Astrocyte (in vitro differentiated cells and primary cell): ENCODE results near the gene FYN. TPM values are rescaled to one million over a fixed set of nuclear protein-coding genes. Genes with fewer than 3 reads are reported as not detected.

Source experiments
- DNase-seq: peaks from one replicate; pipeline ENCODE4 v3.0.0-alpha.2; 2010; ENCODE audit warnings: low read depth
- FAIRE-seq: peaks from 2 replicates; lab custom pipeline; 2011; peaks lifted over from hg19 to GRCh38; lab: Jason Lieb, UNC
- H2AFZ ChIP-seq: 2 replicates; pipeline ENCODE4 v1.6.0; 2012; ENCODE audit warnings: low read depth, low read length, inconsistent platforms
- H3K27ac ChIP-seq: 2 replicates; pipeline ENCODE4 v1.5.1; 2011; ENCODE audit warnings: low read depth, low read length, inconsistent platforms
- H3K27me3 ChIP-seq: 2 replicates; pipeline ENCODE4 v1.6.0; 2011; ENCODE audit warnings: low read length, inconsistent platforms; ENCODE audit not compliant: insufficient read depth
- H3K36me3 ChIP-seq: 2 replicates; pipeline ENCODE4 v1.5.1; 2011; ENCODE audit warnings: low read length, inconsistent platforms; ENCODE audit not compliant: insufficient read depth
- H3K4me1 ChIP-seq: 2 replicates; pipeline ENCODE4 v1.5.1; 2011; ENCODE audit warnings: low read length, inconsistent platforms; ENCODE audit not compliant: insufficient read depth
- H3K4me2 ChIP-seq: 2 replicates; pipeline ENCODE4 v1.6.0; 2012; ENCODE audit warnings: low read length, inconsistent platforms
- H3K4me3 ChIP-seq: 2 replicates; pipeline ENCODE4 v1.5.1; 2011; ENCODE audit warnings: low read depth, mild to moderate bottlenecking, low read length, inconsistent platforms; ENCODE audit not compliant: insufficient read depth
- H3K79me2 ChIP-seq: 2 replicates; pipeline ENCODE4 v1.6.0; 2012; ENCODE audit warnings: mild to moderate bottlenecking, low read length, inconsistent platforms; ENCODE audit not compliant: insufficient read depth
- H3K9ac ChIP-seq: 2 replicates; pipeline ENCODE4 v1.6.0; 2012; ENCODE audit warnings: mild to moderate bottlenecking, low read length, inconsistent platforms
- H3K9me3 ChIP-seq: 2 replicates; pipeline ENCODE4 v1.5.1; 2012; ENCODE audit warnings: low read depth, mild to moderate bottlenecking, low read length, inconsistent platforms; ENCODE audit not compliant: insufficient read depth
- H4K20me1 ChIP-seq: 2 replicates; pipeline ENCODE4 v1.6.0; 2012; ENCODE audit warnings: low read length, inconsistent platforms; ENCODE audit not compliant: insufficient read depth
- H3K27ac Mint-ChIP-seq: one replicate; pipeline ENCODE4 v1.8.0; 2021; ENCODE audit warnings: mild to moderate bottlenecking, mixed read lengths; ENCODE audit not compliant: unreplicated experiment
- H3K27me3 Mint-ChIP-seq: one replicate; pipeline ENCODE4 v1.8.0; 2021; ENCODE audit warnings: low read depth, mixed read lengths; ENCODE audit not compliant: unreplicated experiment
- H3K36me3 Mint-ChIP-seq: one replicate; pipeline ENCODE4 v1.8.0; 2021; ENCODE audit warnings: low read depth, mixed read lengths; ENCODE audit not compliant: unreplicated experiment
- H3K4me1 Mint-ChIP-seq: one replicate; pipeline ENCODE4 v1.8.0; 2021; ENCODE audit warnings: low read depth, mixed read lengths; ENCODE audit not compliant: unreplicated experiment
- H3K4me3 Mint-ChIP-seq: one replicate; pipeline ENCODE4 v1.8.0; 2021; ENCODE audit warnings: mild to moderate bottlenecking, moderate library complexity, mixed read lengths; ENCODE audit not compliant: unreplicated experiment
- H3K9me3 Mint-ChIP-seq: one replicate; pipeline ENCODE4 v1.8.0; 2021; ENCODE audit warnings: mild to moderate bottlenecking, mixed read lengths; ENCODE audit not compliant: unreplicated experiment
- CTCF ChIP-seq: IDR thresholded peaks from 2 replicates; pipeline ENCODE4 v1.5.1; 2011; ENCODE audit warnings: low read depth, mild to moderate bottlenecking, inconsistent platforms, low read length, moderate library complexity; ENCODE audit not compliant: insufficient read depth
- EZH2 ChIP-seq: IDR thresholded peaks from 2 replicates; pipeline ENCODE4 v1.6.1; 2012; ENCODE audit warnings: mild to moderate bottlenecking, low read length, inconsistent platforms; ENCODE audit not compliant: insufficient read depth
- total RNA-seq: library from RNA; stranded (reverse); gene quantifications from 2 replicates; pipeline ENCODE4 v1.2.1, GENCODE V29; 2021

FYN gene
- total RNA-seq, 1 donor from 2014 or later: 167 TPM

DNA sequence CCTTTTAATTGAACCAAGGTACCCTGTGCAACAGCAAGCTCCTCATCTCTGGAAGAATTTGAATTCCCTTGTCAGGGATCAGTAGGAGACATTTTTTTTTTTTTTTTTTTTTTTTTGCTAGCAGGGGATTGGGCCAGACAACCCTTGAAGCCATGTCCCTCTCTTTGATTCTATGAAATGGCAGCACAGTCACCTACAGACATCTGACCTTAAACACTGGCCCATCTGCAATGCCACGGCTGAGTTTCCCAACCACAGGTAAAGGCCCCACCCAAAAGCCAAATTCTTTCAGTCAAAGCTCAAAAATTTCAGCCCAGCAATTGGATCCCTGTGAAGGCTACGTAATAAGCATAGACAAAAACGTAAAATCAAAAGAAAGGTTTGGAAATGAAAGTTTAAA, 94.2 kb downstream of the FYN start:
- Mint-ChIP-seq H3K27me3 (no peaks in the 10 kb centered on the region), H3K36me3 (peaks cover 16% of the 10 kb centered on the region), H3K4me3 (no peak overlapping the region), H3K4me1 (peaks cover 36% of the 10 kb centered on the region), H3K9me3 (no peaks in the 10 kb centered on the region), H3K27ac (no peak overlapping the region)
- TF ChIP-seq CTCF (no peak), EZH2 (no peak)
- H3K79me2 ChIP-seq: peaks cover 47% of the 10 kb centered on the region
- no peaks in the 10 kb centered on the region for H3K4me1 ChIP-seq
- H3K27ac ChIP-seq: no peak overlapping the region
- DNase-seq (no peak), FAIRE-seq (no peak)
- peaks cover 29% of the 10 kb centered on the region for H4K20me1 ChIP-seq
- H3K4me3 ChIP-seq: no peak overlapping the region
- no peak overlapping the region for H3K9ac ChIP-seq
- no peak overlapping the region for H3K4me2 ChIP-seq
- no peaks in the 10 kb centered on the region for H3K9me3 ChIP-seq
- peaks cover 4% of the 10 kb centered on the region for H3K36me3 ChIP-seq
- H2AFZ ChIP-seq: no peak overlapping the region
- no peaks in the 10 kb centered on the region for H3K27me3 ChIP-seq

DNA sequence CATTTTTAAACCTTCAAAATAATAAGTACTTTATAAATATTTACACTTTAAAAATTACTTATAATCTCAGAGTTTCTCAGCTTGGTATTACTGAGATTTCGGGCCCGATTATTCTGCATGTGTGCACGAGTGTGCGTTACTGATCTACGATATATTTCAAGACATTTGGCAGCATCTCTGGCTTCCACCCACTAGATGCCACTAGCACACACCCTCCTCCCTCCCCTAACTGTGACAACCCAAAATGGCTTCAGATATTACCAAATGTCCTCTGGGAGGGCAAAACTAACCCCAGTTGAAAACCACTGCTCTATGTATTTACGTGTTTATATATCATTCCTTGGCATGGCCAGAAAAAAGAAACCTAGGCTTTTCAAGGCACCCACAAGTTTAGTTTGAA, 95.9 kb downstream of the FYN start:
- Histone ChIP-seq H3K27ac (no peak overlapping the region), H4K20me1 (peaks cover 17% of the 10 kb centered on the region), H3K4me1 (no peaks in the 10 kb centered on the region), H3K9ac (no peak overlapping the region), H3K27me3 (no peaks in the 10 kb centered on the region), H3K9me3 (no peaks in the 10 kb centered on the region), H3K79me2 (peaks cover 31% of the 10 kb centered on the region), H3K4me2 (no peak overlapping the region), H3K4me3 (no peak overlapping the region), H3K36me3 (peaks cover 4% of the 10 kb centered on the region), H2AFZ (no peak overlapping the region)
- H3K9me3 Mint-ChIP-seq: no peaks in the 10 kb centered on the region
- TF ChIP-seq CTCF (no peak), EZH2 (no peak)
- no peak overlapping the region for H3K27ac Mint-ChIP-seq
- no peak overlapping the region for H3K4me3 Mint-ChIP-seq
- DNase-seq (no peak), FAIRE-seq (no peak)
- H3K4me1 Mint-ChIP-seq: peaks cover 30% of the 10 kb centered on the region
- H3K36me3 Mint-ChIP-seq: peaks cover 14% of the 10 kb centered on the region
- no peaks in the 10 kb centered on the region for H3K27me3 Mint-ChIP-seq

DNA sequence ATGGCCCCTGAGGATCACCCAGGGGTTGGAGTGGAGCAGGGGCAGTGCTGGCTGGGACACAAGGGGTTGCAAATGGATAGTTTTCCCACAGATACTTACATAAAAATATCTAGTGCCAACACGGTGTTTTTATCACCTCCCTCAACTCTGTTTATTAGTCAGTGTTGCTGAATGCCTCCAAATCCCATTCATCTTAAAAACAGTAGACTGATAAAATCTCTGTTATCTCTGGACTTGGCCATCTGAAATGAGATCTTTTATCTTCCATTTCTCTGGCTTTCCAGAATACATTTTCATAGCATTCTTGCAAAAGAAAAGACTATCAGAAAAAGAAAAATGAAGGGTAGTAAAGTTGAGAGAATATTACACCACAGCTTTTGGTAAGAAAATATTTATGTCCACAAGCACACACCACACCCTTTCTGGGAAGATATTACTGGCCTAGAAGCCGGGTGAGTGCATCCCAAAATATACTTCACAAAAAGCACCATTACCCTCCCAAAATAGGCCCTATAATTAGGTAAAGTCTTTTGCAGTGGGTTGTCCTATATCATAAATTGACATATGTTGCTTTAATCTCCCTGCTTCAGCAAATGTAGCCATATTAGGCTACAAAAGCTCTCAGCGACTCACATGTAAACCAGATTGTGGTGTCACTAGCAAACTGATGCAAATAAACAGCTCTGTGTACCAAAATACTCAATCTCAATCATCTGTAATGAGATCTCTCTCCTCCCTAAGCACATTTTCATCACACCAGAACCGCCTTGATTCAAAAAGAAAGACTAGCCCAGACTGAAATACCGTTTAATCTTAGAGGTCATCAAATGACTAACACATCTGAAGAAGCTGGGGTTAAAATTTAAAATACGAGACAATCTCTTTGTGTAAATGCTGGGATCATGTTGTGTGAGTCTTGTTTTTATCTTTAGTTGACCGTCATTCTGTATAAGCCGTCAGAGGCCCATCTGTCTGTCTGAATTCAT, 96.7 kb downstream of the FYN start:
- no peaks in the 10 kb centered on the region for H3K9me3 Mint-ChIP-seq
- Histone ChIP-seq H3K36me3 (peaks cover 4% of the 10 kb centered on the region), H4K20me1 (peaks cover 19% of the 10 kb centered on the region), H3K4me3 (no peak overlapping the region), H3K9me3 (no peaks in the 10 kb centered on the region), H3K4me2 (no peak overlapping the region), H3K4me1 (no peaks in the 10 kb centered on the region), H3K27me3 (no peaks in the 10 kb centered on the region), H3K27ac (no peak overlapping the region), H3K9ac (no peak overlapping the region), H3K79me2 (peaks cover 23% of the 10 kb centered on the region), H2AFZ (no peak overlapping the region)
- H3K27me3 Mint-ChIP-seq: no peaks in the 10 kb centered on the region
- H3K4me1 Mint-ChIP-seq: peaks cover 31% of the 10 kb centered on the region
- DNase-seq (peak; percentile 62), FAIRE-seq (no peak)
- TF ChIP-seq CTCF: no peak
- TF ChIP-seq EZH2: no peak
- peaks cover 14% of the 10 kb centered on the region for H3K36me3 Mint-ChIP-seq
- no peak overlapping the region for H3K27ac Mint-ChIP-seq
- no peak overlapping the region for H3K4me3 Mint-ChIP-seq
